Measurements from ENCODE around the gene HCFC1R1. TPM values are rescaled to one million over a fixed set of nuclear protein-coding genes. Genes with fewer than 3 reads are reported as not detected.

HCFC1R1 gene
- total and polyA plus RNA-seq, 2 experiments from 2014 or later = 30.2 to 192 TPM

DNA sequence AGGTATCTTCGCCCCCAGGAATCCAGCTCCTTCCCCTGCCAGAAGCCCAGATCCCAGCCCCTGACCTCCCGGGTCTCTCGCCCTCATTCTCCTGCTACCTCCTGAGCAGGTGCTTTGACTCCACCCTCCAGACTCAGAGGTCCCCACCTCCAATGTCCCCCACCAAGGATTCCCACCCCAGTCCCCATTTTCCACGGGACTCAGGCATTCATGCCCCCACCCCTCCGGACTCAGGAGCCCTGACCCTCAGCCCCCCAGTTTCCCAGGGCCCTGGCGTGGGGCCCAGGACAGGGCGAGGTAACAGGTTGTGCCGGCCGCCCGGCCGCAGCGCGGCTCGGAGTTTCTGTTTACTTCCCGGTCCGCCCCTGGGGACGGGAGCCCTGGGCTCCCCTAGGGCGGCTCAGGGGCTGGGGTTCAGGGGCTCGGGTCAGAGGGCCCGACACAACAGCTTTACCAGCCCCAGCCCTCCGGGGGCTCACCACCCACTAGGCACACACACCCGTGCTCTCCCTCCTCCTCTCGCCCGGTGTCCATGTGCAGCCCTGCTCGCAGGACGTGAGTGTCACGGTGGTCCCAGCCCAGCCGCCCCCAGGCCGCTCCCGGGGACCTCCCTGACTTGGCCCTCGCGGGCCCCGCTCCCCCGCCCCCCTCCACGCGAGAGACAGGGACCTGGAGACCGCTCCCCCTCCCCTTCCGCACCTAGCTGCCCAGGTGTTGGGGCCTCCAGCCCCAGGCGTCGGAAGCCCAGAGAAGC is 12.4 kb upstream of the HCFC1R1 start (continued):
- TF ChIP-seq, protein P1, sequence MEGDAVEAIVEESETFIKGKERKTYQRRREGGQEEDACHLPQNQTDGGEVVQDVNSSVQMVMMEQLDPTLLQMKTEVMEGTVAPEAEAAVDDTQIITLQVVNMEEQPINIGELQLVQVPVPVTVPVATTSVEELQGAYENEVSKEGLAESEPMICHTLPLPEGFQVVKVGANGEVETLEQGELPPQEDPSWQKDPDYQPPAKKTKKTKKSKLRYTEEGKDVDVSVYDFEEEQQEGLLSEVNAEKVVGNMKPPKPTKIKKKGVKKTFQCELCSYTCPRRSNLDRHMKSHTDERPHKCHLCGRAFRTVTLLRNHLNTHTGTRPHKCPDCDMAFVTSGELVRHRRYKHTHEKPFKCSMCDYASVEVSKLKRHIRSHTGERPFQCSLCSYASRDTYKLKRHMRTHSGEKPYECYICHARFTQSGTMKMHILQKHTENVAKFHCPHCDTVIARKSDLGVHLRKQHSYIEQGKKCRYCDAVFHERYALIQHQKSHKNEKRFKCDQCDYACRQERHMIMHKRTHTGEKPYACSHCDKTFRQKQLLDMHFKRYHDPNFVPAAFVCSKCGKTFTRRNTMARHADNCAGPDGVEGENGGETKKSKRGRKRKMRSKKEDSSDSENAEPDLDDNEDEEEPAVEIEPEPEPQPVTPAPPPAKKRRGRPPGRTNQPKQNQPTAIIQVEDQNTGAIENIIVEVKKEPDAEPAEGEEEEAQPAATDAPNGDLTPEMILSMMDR (conservative IDR thresholded peaks at IDR 0.05; ENCODE audit: low read depth in 2 of 2) = no peak
- TF ChIP-seq CREB1 (CRISPR knock-in tag; IDR thresholded peaks at IDR 0.05; ENCODE audit: low read depth) (no peak), ZNF331 (CRISPR knock-in tag; IDR thresholded peaks at IDR 0.05; ENCODE audit: low read depth) (no peak), NANOG (IDR thresholded peaks at IDR 0.05; ENCODE audit: borderline replicate concordance) (no peak), EZH2 (IDR thresholded peaks at IDR 0.05; ENCODE audit: low read depth, unreplicated experiment) (no peak), EZH2phosphoT487 (IDR thresholded peaks at IDR 0.05; ENCODE audit: unreplicated experiment) (no peak)
- TF ChIP-seq, protein P2, sequence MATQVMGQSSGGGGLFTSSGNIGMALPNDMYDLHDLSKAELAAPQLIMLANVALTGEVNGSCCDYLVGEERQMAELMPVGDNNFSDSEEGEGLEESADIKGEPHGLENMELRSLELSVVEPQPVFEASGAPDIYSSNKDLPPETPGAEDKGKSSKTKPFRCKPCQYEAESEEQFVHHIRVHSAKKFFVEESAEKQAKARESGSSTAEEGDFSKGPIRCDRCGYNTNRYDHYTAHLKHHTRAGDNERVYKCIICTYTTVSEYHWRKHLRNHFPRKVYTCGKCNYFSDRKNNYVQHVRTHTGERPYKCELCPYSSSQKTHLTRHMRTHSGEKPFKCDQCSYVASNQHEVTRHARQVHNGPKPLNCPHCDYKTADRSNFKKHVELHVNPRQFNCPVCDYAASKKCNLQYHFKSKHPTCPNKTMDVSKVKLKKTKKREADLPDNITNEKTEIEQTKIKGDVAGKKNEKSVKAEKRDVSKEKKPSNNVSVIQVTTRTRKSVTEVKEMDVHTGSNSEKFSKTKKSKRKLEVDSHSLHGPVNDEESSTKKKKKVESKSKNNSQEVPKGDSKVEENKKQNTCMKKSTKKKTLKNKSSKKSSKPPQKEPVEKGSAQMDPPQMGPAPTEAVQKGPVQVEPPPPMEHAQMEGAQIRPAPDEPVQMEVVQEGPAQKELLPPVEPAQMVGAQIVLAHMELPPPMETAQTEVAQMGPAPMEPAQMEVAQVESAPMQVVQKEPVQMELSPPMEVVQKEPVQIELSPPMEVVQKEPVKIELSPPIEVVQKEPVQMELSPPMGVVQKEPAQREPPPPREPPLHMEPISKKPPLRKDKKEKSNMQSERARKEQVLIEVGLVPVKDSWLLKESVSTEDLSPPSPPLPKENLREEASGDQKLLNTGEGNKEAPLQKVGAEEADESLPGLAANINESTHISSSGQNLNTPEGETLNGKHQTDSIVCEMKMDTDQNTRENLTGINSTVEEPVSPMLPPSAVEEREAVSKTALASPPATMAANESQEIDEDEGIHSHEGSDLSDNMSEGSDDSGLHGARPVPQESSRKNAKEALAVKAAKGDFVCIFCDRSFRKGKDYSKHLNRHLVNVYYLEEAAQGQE (IDR thresholded peaks at IDR 0.05; ENCODE audit: unreplicated experiment) = no peak
- TF ChIP-seq, protein P3, sequence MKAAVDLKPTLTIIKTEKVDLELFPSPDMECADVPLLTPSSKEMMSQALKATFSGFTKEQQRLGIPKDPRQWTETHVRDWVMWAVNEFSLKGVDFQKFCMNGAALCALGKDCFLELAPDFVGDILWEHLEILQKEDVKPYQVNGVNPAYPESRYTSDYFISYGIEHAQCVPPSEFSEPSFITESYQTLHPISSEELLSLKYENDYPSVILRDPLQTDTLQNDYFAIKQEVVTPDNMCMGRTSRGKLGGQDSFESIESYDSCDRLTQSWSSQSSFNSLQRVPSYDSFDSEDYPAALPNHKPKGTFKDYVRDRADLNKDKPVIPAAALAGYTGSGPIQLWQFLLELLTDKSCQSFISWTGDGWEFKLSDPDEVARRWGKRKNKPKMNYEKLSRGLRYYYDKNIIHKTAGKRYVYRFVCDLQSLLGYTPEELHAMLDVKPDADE (IDR thresholded peaks at IDR 0.05) = no peak

DNA sequence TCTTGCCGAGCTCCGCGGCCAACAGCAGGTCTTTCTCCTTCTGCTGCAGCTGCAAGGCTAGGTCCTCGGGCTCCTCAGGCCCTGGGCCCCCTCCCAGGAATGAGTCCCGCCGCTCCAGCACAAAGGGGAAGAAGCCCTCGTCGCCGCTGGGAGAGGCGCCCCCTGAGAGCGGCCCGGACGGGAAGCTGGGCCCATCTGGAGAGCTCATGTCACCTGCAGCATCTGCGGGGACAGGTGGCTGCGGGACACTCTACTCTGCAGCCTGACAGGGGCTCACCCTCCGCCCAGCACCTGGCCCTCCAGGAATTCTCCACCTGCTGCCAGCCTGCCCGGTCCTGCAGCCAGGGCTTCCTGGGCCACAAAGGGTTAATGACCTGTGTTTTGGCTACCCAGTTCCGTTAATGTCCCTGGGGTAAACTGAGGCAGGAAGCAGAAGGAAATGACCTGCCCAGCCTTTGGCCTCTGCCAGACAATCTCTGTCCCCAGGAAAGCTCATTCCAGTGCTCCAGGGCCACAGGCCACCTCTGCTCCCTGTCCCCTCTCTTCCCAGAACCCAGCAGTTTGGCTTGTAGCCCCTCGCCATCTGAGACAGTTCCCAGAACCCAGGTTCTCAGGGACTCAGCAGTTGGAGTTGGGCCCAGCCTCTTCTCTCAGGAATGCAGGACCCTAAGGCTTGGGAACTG is 11.7 kb upstream of the HCFC1R1 start:
- Histone ChIP-seq H3K9me2 (ENCODE audit: insufficient read depth) (no peaks in the 10 kb centered on the region), H3K4me1 (ENCODE audit: insufficient read depth) (peaks cover 29% of the 10 kb centered on the region; the same call in 1 of the 2 replicates), H3K4me3 (peak overlapping the region; percentile 84), H3K4me2 (peak overlapping the region; percentile 96), H3K27me3 (ENCODE audit: insufficient read depth) (peaks cover 2% of the 10 kb centered on the region; the same call in 1 of the 2 replicates), H3F3A (replicated peaks; ENCODE audit: low read depth) (peaks cover 22% of the 10 kb centered on the region; the same call in 1 of the 2 replicates), H3K79me2 (replicated peaks; ENCODE audit: insufficient read depth) (no peaks in the 10 kb centered on the region), H3K36me3 (ENCODE audit: insufficient read depth) (no peaks in the 10 kb centered on the region), H2AFZ (no peak overlapping the region), H4K20me1 (replicated peaks; ENCODE audit: insufficient read depth) (peaks cover 17% of the 10 kb centered on the region), H3K27ac (ENCODE audit: low read depth) (no peak overlapping the region)
- TF ChIP-seq, protein P2 (IDR thresholded peaks at IDR 0.05; ENCODE audit: unreplicated experiment) = no peak
- Mint-ChIP-seq H3K4me3 (peak overlapping the region; percentile 79), H3K27ac (no peak overlapping the region), H3K27me3 (ENCODE audit: insufficient read depth, low read depth, poor library complexity) (peaks cover 24% of the 10 kb centered on the region), H3K36me3 (ENCODE audit: low read depth) (peaks cover 22% of the 10 kb centered on the region), H3K4me1 (peaks cover 35% of the 10 kb centered on the region), H3K9me3 (peaks cover 4% of the 10 kb centered on the region)
- ATAC-seq (no peak), DNase-seq (ENCODE audit: low spot score) (no peak)

Data from GM23338 (cell line).